ENCODE measurements around the gene PROB1. TPM values are rescaled to one million over a fixed set of nuclear protein-coding genes. Genes with fewer than 3 reads are reported as not detected.

PROB1 gene
- polyA plus RNA-seq, 12 donors: 12.2 to 61.0 (median 29.0) TPM; not detected in 1

GRCh38 chr5:139343476-139343875 lies 51.4 kb downstream of the PROB1 start:
- DNase-seq: no peak

- no peak for DNase-seq
Measured at GRCh38 chr5:139342423-139342723, 52.5 kb downstream of the PROB1 start.

- DNase-seq: peak; percentile 99
Measured at GRCh38 chr5:139341689-139342422, 53.0 kb downstream of the PROB1 start, which contains the start of gene PAIP2. PAIP2 (plus strand) TSS chr5:139341854; CDS start chr5:139363785, 21,931 bp downstream.

GRCh38 chr5:139341187-139341688 lies 53.7 kb downstream of the PROB1 start:
- peak; percentile 10 for DNase-seq

Other genes starting within 250 kb of the PROB1 start
- 10 to 100 TPM in 11 of 12 donors, not detected in 1; 19.6 to 46.8 (median 27.2) TPM for gene SIL1, start 196.7 kb downstream of the PROB1 start, polyA plus RNA-seq (ENCODE audit: insufficient read length in 12 of 12)
- gene MATR3, start 101.4 kb downstream of the PROB1 start, polyA plus RNA-seq (ENCODE audit: insufficient read length in 12 of 12): 100 to 1,000 TPM in 11 of 12 donors, not detected in 1; 259 to 407 (median 356) TPM
- 100 to 1,000 TPM in 11 of 12 donors, not detected in 1; 102 to 182 (median 133) TPM for gene PAIP2, start 53.2 kb downstream of the PROB1 start, polyA plus RNA-seq (ENCODE audit: insufficient read length in 12 of 12)
- gene SLC23A1, start 11.8 kb downstream of the PROB1 start, polyA plus RNA-seq (ENCODE audit: insufficient read length in 12 of 12): 1 to 10 TPM in 1 of 12 donors, under 1 TPM in 9, not detected in 2; 0.14 to 1.5 (median 0.56) TPM
- gene MZB1, start 5.2 kb downstream of the PROB1 start, polyA plus RNA-seq (ENCODE audit: insufficient read length in 12 of 12): 1 to 10 TPM in 2 of 12 donors, under 1 TPM in 8, not detected in 2; 0.10 to 3.0 (median 0.39) TPM
- gene SPATA24, start 9.0 kb upstream of the PROB1 start, polyA plus RNA-seq (ENCODE audit: insufficient read length in 12 of 12): 10 to 100 TPM in 5 of 12 donors, 1 to 10 TPM in 5, not detected in 2; 7.1 to 13.2 (median 10.6) TPM
- gene DNAJC18, start 44.4 kb upstream of the PROB1 start, polyA plus RNA-seq (ENCODE audit: insufficient read length in 12 of 12): 10 to 100 TPM; 10.4 to 82.0 (median 27.2) TPM
- 10 to 100 TPM in 11 of 12 donors, not detected in 1; 19.1 to 53.2 (median 34.0) TPM for gene ECSCR, start 67.6 kb upstream of the PROB1 start, polyA plus RNA-seq (ENCODE audit: insufficient read length in 12 of 12)
- not detected for gene SMIM33, start 75.9 kb upstream of the PROB1 start, polyA plus RNA-seq (ENCODE audit: insufficient read length in 12 of 12)
- gene STING1, start 87.7 kb upstream of the PROB1 start, polyA plus RNA-seq (ENCODE audit: insufficient read length in 12 of 12): 10 to 100 TPM in 11 of 12 donors, not detected in 1; 17.0 to 48.5 (median 31.8) TPM
- 100 to 1,000 TPM in 10 of 12 donors, 10 to 100 TPM in 1, not detected in 1; 86.7 to 157 (median 138) TPM for gene UBE2D2, start 166.2 kb upstream of the PROB1 start, polyA plus RNA-seq (ENCODE audit: insufficient read length in 12 of 12)